GM23248 (cell line): ENCODE data around the gene PTPRD. TPM values are rescaled to one million over a fixed set of nuclear protein-coding genes. Genes with fewer than 3 reads are reported as not detected.

Experiments
- DNase-seq: peaks from one replicate; pipeline ENCODE4 v3.0.0-alpha.2; 2015
- H2AFZ ChIP-seq: fragments of 200-600 bp; sonication (generic); 2 replicates; pipeline ENCODE4 v1.6.1; 2016; ENCODE audit warnings: antibody characterized with exemption
- H3F3A ChIP-seq: fragments of 200-600 bp; sonication (generic); 2 replicates; pipeline ENCODE4 v1.6.1; 2016; ENCODE audit warnings: mild to moderate bottlenecking, antibody characterized with exemption, mixed run types; ENCODE audit not compliant: insufficient read depth
- H3K27ac ChIP-seq: fragments of 200-600 bp; sonication (generic); 2 replicates; pipeline ENCODE4 v1.5.1; 2016; ENCODE audit warnings: mild to moderate bottlenecking
- H3K27me3 ChIP-seq: fragments of 200-600 bp; sonication (generic); replicated peaks from 2 replicates; pipeline ENCODE4 v1.6.1; 2016; ENCODE audit warnings: mild to moderate bottlenecking; ENCODE audit not compliant: insufficient read depth
- H3K36me3 ChIP-seq: fragments of 200-600 bp; sonication (generic); 2 replicates; pipeline ENCODE4 v1.6.1; 2016; ENCODE audit warnings: low read depth, mild to moderate bottlenecking
- H3K4me1 ChIP-seq: fragments of 200-600 bp; sonication (generic); 2 replicates; pipeline ENCODE4 v1.6.1; 2016; ENCODE audit warnings: mild to moderate bottlenecking; ENCODE audit not compliant: insufficient read depth
- H3K4me2 ChIP-seq: fragments of 200-600 bp; sonication (generic); one replicate; pipeline ENCODE4 v1.6.1; 2016; ENCODE audit warnings: mild to moderate bottlenecking; ENCODE audit not compliant: unreplicated experiment
- H3K4me3 ChIP-seq: fragments of 200-600 bp; sonication (generic); 2 replicates; pipeline ENCODE4 v1.5.1; 2016; ENCODE audit warnings: mild to moderate bottlenecking
- H3K79me2 ChIP-seq: fragments of 200-600 bp; sonication (generic); 2 replicates; pipeline ENCODE4 v1.6.1; 2016; ENCODE audit warnings: mild to moderate bottlenecking; ENCODE audit not compliant: insufficient read depth
- H3K9ac ChIP-seq: fragments of 200-600 bp; sonication (generic); 2 replicates; pipeline ENCODE4 v1.6.1; 2016; ENCODE audit warnings: mild to moderate bottlenecking
- H3K9me2 ChIP-seq: fragments of 200-600 bp; sonication (generic); 2 replicates; pipeline ENCODE4 v1.6.1; 2016; ENCODE audit warnings: mixed run types, mild to moderate bottlenecking, moderate library complexity; ENCODE audit not compliant: insufficient read depth
- H3K9me3 ChIP-seq: fragments of 200-600 bp; sonication (generic); one replicate; pipeline ENCODE4 v1.6.1; 2017; ENCODE audit warnings: low read depth
- H4K20me1 ChIP-seq: fragments of 200-600 bp; sonication (generic); 2 replicates; pipeline ENCODE4 v1.6.0; 2016; ENCODE audit not compliant: insufficient read depth
- EZH2 ChIP-seq: fragments of 200-600 bp; sonication (generic); IDR thresholded peaks from 2 replicates; pipeline ENCODE4 v1.6.1; 2018; ENCODE audit warnings: antibody characterized with exemption, mild to moderate bottlenecking; ENCODE audit not compliant: insufficient read depth, poor library complexity, severe bottlenecking
- EZH2phosphoT487 ChIP-seq: fragments of 200-600 bp; sonication (generic); IDR thresholded peaks from 2 replicates; pipeline ENCODE4 v1.6.1; 2018; ENCODE audit warnings: antibody characterized with exemption, moderate library complexity, mild to moderate bottlenecking, low read depth; ENCODE audit not compliant: insufficient read depth
- WGBS, 2 experiments: methylation state at CpG; one replicate each; pipeline ENCODE4 v1.1.6; 2015 to 2017; ENCODE audit warnings: low lambda C conversion rate in 2 of 2, low coverage in 1 of 2; ENCODE audit errors: missing lambda C conversion rate in 2 of 2; 5-methylcytosine and 5-hydroxymethylcytosine counted together
- in situ Hi-C: fragments of 300-500 bp; cut with MboI; formaldehyde crosslinking; loops from 2 replicates; pipeline ENCODE4 v1.15.0; 2020
- polyA plus RNA-seq: library from polyadenylated mRNA; unstranded; fragments of >200 nt; fragmentation: Nextera tagmentation; extraction: Ambion mirVana; gene quantifications from 2 replicates; pipeline ENCODE4 v1.2.1, GENCODE V29; 2016
- total RNA-seq: library from RNA; depleted of rRNA; stranded (reverse); fragments of >200 nt; shearing (Covaris generic); gene quantifications from 2 replicates; pipeline ENCODE4 v1.2.3, GENCODE V29; 2014

Gene PTPRD
- total and polyA plus RNA-seq, 2 experiments from 2014 or later = 0.05 TPM; not detected in 1

- H3K79me2 ChIP-seq = no peaks in the 10 kb centered on the region
- H3F3A ChIP-seq = no peaks in the 10 kb centered on the region
- no peaks in the 10 kb centered on the region for H3K4me1 ChIP-seq
- no peak for TF ChIP-seq EZH2phosphoT487
- no peak for TF ChIP-seq EZH2
- no peak for DNase-seq
- no peak overlapping the region for H2AFZ ChIP-seq
- no peak overlapping the region for H3K9ac ChIP-seq
- no peak overlapping the region for H3K4me2 ChIP-seq
- no peak overlapping the region for H3K4me3 ChIP-seq
- no peaks in the 10 kb centered on the region for H3K9me3 ChIP-seq
- H3K27ac ChIP-seq = no peak overlapping the region
- no peaks in the 10 kb centered on the region for H3K9me2 ChIP-seq
- no peaks in the 10 kb centered on the region for H3K27me3 ChIP-seq
- H4K20me1 ChIP-seq = no peaks in the 10 kb centered on the region
- WGBS, 2 experiments = 11 to 14% methylated on average over 3 of the region's 3 CpGs
- in situ Hi-C loops = no loop called here
- no peaks in the 10 kb centered on the region for H3K36me3 ChIP-seq
Observed at GRCh38 chr9:9924376-9924775, 688.4 kb downstream of the PTPRD start.

- Histone ChIP-seq H3K9me3 (no peaks in the 10 kb centered on the region), H3F3A (no peaks in the 10 kb centered on the region), H3K27ac (no peak overlapping the region), H3K27me3 (no peaks in the 10 kb centered on the region), H2AFZ (no peak overlapping the region), H3K4me1 (no peaks in the 10 kb centered on the region), H3K9me2 (no peaks in the 10 kb centered on the region), H3K4me2 (no peak overlapping the region), H3K36me3 (no peaks in the 10 kb centered on the region), H3K9ac (no peak overlapping the region), H3K79me2 (no peaks in the 10 kb centered on the region), H4K20me1 (no peaks in the 10 kb centered on the region), H3K4me3 (no peak overlapping the region)
- no peak for DNase-seq
- TF ChIP-seq EZH2phosphoT487 = no peak
- no peak for TF ChIP-seq EZH2
- in situ Hi-C loops = no loop called here
- 14 to 19% methylated on average over 2 of the region's 2 CpGs for WGBS, 2 experiments
Observed at GRCh38 chr9:9921805-9922204, 691.0 kb downstream of the PTPRD start.

GRCh38 chr9:9920425-9921060 is 692.3 kb downstream of the PTPRD start:
- Histone ChIP-seq H3K4me1 (no peaks in the 10 kb centered on the region), H3K9me2 (no peaks in the 10 kb centered on the region), H3K9me3 (no peaks in the 10 kb centered on the region), H2AFZ (no peak overlapping the region), H3K4me2 (no peak overlapping the region), H3K27ac (no peak overlapping the region), H3K79me2 (no peaks in the 10 kb centered on the region), H3K9ac (no peak overlapping the region), H3K27me3 (no peaks in the 10 kb centered on the region), H3K36me3 (no peaks in the 10 kb centered on the region), H3F3A (no peaks in the 10 kb centered on the region), H3K4me3 (no peak overlapping the region), H4K20me1 (no peaks in the 10 kb centered on the region)
- TF ChIP-seq EZH2phosphoT487 (no peak), EZH2 (no peak)
- 18% methylated on average over 7 of the region's 7 CpGs for WGBS, 2 experiments
- in situ Hi-C loops = no loop called here
- no peak for DNase-seq

- Histone ChIP-seq H2AFZ (no peak overlapping the region), H3K4me3 (no peak overlapping the region), H4K20me1 (no peaks in the 10 kb centered on the region), H3K36me3 (no peaks in the 10 kb centered on the region), H3K9ac (no peak overlapping the region), H3K27me3 (no peaks in the 10 kb centered on the region), H3F3A (no peaks in the 10 kb centered on the region), H3K27ac (no peak overlapping the region), H3K4me2 (no peak overlapping the region), H3K79me2 (no peaks in the 10 kb centered on the region), H3K9me2 (no peaks in the 10 kb centered on the region), H3K4me1 (no peaks in the 10 kb centered on the region), H3K9me3 (no peaks in the 10 kb centered on the region)
- 47 to 60% methylated on average over 3 of the region's 3 CpGs for WGBS, 2 experiments
- no peak for TF ChIP-seq EZH2
- TF ChIP-seq EZH2phosphoT487 = no peak
- in situ Hi-C loops = no loop called here
- no peak for DNase-seq
Observed at GRCh38 chr9:9919174-9919775, 693.5 kb downstream of the PTPRD start.

DNA sequence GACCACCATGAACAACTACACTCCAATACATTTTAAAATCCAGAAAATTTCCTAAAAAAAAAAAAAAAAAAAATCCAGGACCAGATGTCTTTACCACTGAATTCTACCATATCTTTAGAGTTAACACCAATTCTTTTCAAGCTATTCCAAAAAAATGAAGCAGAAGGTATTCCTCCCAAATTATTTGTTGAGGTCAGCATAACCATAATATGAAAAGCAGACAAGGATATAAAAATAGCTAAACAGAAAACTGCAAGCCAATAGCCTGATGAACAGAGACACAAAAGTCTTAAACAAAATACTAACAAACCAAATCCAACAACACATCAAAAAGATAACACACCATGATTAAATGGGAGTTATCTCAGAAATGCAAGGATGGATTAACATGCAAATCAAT is 695.4 kb downstream of the PTPRD start:
- TF ChIP-seq EZH2phosphoT487 (no peak), EZH2 (no peak)
- in situ Hi-C loops = no loop called here
- no peak overlapping the region for H3K4me3 ChIP-seq

More for the DNA sequence above, 695.4 kb downstream of the PTPRD start:
- Histone ChIP-seq H3K27ac (no peak overlapping the region), H4K20me1 (no peaks in the 10 kb centered on the region), H3K4me2 (no peak overlapping the region), H3K79me2 (no peaks in the 10 kb centered on the region), H3K4me1 (no peaks in the 10 kb centered on the region), H2AFZ (no peak overlapping the region), H3F3A (no peaks in the 10 kb centered on the region), H3K9me3 (no peaks in the 10 kb centered on the region), H3K27me3 (no peaks in the 10 kb centered on the region), H3K36me3 (no peaks in the 10 kb centered on the region), H3K9ac (no peak overlapping the region), H3K9me2 (no peaks in the 10 kb centered on the region)
- DNase-seq = no peak
